RWPE2 (cell line): ENCODE measurements around the gene RALGAPA2.
A peak's percentile ranks its signal among the peaks of the same experiment; 100 is the strongest.

ENCODE experiments used
- ATAC-seq: fragments of 200-7000 bp; cut with Tn5 transposase; 3 replicates; pipeline ENCODE4 v1.9.1; 2021; ENCODE audit warnings: low read depth
- DNase-seq: peaks from one replicate; pipeline ENCODE4 v3.0.0-alpha.2; 2020; ENCODE audit warnings: low spot score
- H3K27ac ChIP-seq: fragments of 450-650 bp; 2 replicates; pipeline ENCODE4 v1.5.1; 2017; ENCODE audit warnings: mild to moderate bottlenecking; ENCODE audit not compliant: poor library complexity, severe bottlenecking
- H3K27me3 ChIP-seq: fragments of 250-450 bp; sonication (Bioruptor Pico); 2 replicates; pipeline ENCODE4 v1.5.1; 2021; ENCODE audit warnings: mild to moderate bottlenecking, moderate library complexity; ENCODE audit not compliant: insufficient read depth, poor library complexity, severe bottlenecking
- H3K36me3 ChIP-seq: fragments of 250-450 bp; sonication (Bioruptor Pico); 2 replicates; pipeline ENCODE4 v1.5.1; 2020; ENCODE audit warnings: low read depth, mild to moderate bottlenecking, moderate library complexity
- H3K4me1 ChIP-seq: fragments of 250-450 bp; sonication (Bioruptor Pico); 2 replicates; pipeline ENCODE4 v1.5.1; 2021; ENCODE audit warnings: mild to moderate bottlenecking, moderate library complexity; ENCODE audit not compliant: insufficient read depth, poor library complexity, severe bottlenecking
- H3K4me3 ChIP-seq: fragments of 250-450 bp; sonication (Bioruptor Pico); 2 replicates; pipeline ENCODE4 v1.5.1; 2021; ENCODE audit warnings: mild to moderate bottlenecking, moderate library complexity; ENCODE audit not compliant: severe bottlenecking
- H3K9me3 ChIP-seq: fragments of 250-450 bp; sonication (Bioruptor Pico); 2 replicates; pipeline ENCODE4 v1.5.1; 2021; ENCODE audit warnings: mild to moderate bottlenecking, moderate library complexity; ENCODE audit not compliant: severe bottlenecking
- CTCF ChIP-seq: fragments of 450-650 bp; IDR thresholded peaks from one replicate; pipeline ENCODE4 v1.5.1; 2017; ENCODE audit warnings: mild to moderate bottlenecking, moderate library complexity; ENCODE audit not compliant: poor library complexity, severe bottlenecking

Gene RALGAPA2

GRCh38 chr20:20712474-20713243 lies at the start of gene RALGAPA2:
Gene RALGAPA2, minus strand, starts transcription at chr20:20712644. Its CDS starts 164 bp downstream, at chr20:20712480.
- H3K9me3 ChIP-seq = no peaks in the 10 kb centered on the region
- ATAC-seq = peak; percentile 97
- H3K36me3 ChIP-seq = no peaks in the 10 kb centered on the region
- H3K27ac ChIP-seq = peak within 1 kb of the TSS; percentile 30
- peak within 1 kb of the TSS; percentile 90 for H3K4me3 ChIP-seq
- peak; percentile 98 for DNase-seq
- no peak for TF ChIP-seq CTCF
- H3K27me3 ChIP-seq = no peaks in the 10 kb centered on the region
- H3K4me1 ChIP-seq = peaks cover 5% of the 10 kb centered on the region

GRCh38 chr20:20761301-20761700 lies 48.9 kb upstream of the RALGAPA2 start:
- TF ChIP-seq CTCF = no peak
- H3K36me3 ChIP-seq = no peaks in the 10 kb centered on the region
- no peak for DNase-seq
- H3K9me3 ChIP-seq = no peaks in the 10 kb centered on the region
- H3K4me1 ChIP-seq = no peaks in the 10 kb centered on the region
- no peak overlapping the region for H3K4me3 ChIP-seq
- H3K27me3 ChIP-seq = no peaks in the 10 kb centered on the region
- no peak overlapping the region for H3K27ac ChIP-seq
- ATAC-seq = no peak

- TF ChIP-seq CTCF = no peak
- no peaks in the 10 kb centered on the region for H3K4me1 ChIP-seq
- no peak for ATAC-seq
- no peaks in the 10 kb centered on the region for H3K36me3 ChIP-seq
- no peaks in the 10 kb centered on the region for H3K27me3 ChIP-seq
- no peak for DNase-seq
- H3K27ac ChIP-seq = no peak overlapping the region
- no peaks in the 10 kb centered on the region for H3K9me3 ChIP-seq
- no peak overlapping the region for H3K4me3 ChIP-seq
These were observed 46.7 kb upstream of the RALGAPA2 start for GRCh38 chr20:20759132-20759531.

- DNase-seq (no peak), ATAC-seq (no peak)
- Histone ChIP-seq H3K27ac (no peak overlapping the region), H3K4me1 (no peaks in the 10 kb centered on the region), H3K4me3 (no peak overlapping the region), H3K9me3 (no peaks in the 10 kb centered on the region), H3K27me3 (peaks cover 5% of the 10 kb centered on the region), H3K36me3 (no peaks in the 10 kb centered on the region)
- no peak for TF ChIP-seq CTCF
These were observed 43.4 kb upstream of the RALGAPA2 start for GRCh38 chr20:20755674-20756319.

GRCh38 chr20:20755231-20755630 lies 42.8 kb upstream of the RALGAPA2 start:
- no peak for ATAC-seq
- no peaks in the 10 kb centered on the region for H3K4me1 ChIP-seq
- H3K9me3 ChIP-seq = no peaks in the 10 kb centered on the region
- H3K36me3 ChIP-seq = no peaks in the 10 kb centered on the region
- H3K4me3 ChIP-seq = no peak overlapping the region
- no peak overlapping the region for H3K27ac ChIP-seq
- no peak for TF ChIP-seq CTCF
- no peak for DNase-seq
- peaks cover 5% of the 10 kb centered on the region for H3K27me3 ChIP-seq
